HG03460 (cell line): Measurements from ENCODE around the gene SNCAIP.
"Not testable (repeated sequence)": the region's sequence is repeated elsewhere in the genome, so short reads cannot be mapped to it uniquely, and the experiment has no call there.

Experiments
- ATAC-seq: cut with Tn5 transposase; IDR thresholded peaks from one replicate; pipeline ENCODE4 v1.9.1; 2021; ENCODE audit not compliant: unreplicated experiment

The SNCAIP gene

GRCh38 chr5:122356855-122357254 lies 44.8 kb downstream of the SNCAIP start:
- no peak for ATAC-seq

GRCh38 chr5:122358372-122358979 lies 46.4 kb downstream of the SNCAIP start:
- ATAC-seq: no peak

- ATAC-seq: no peak
These were observed 50.3 kb downstream of the SNCAIP start for GRCh38 chr5:122362361-122362760.

- ATAC-seq: no peak
These were observed 51.6 kb downstream of the SNCAIP start for GRCh38 chr5:122363623-122364022.

- no peak for ATAC-seq
These were observed 54.5 kb downstream of the SNCAIP start for GRCh38 chr5:122366501-122366900.

- ATAC-seq: no peak
These were observed 55.4 kb downstream of the SNCAIP start for GRCh38 chr5:122367456-122367855.

- ATAC-seq: no peak
These were observed 56.6 kb downstream of the SNCAIP start for GRCh38 chr5:122368510-122369251.

GRCh38 chr5:122369253-122369815 lies 57.3 kb downstream of the SNCAIP start:
- no peak for ATAC-seq

- ATAC-seq: no peak
These were observed 59.6 kb downstream of the SNCAIP start for GRCh38 chr5:122371511-122372151.

GRCh38 chr5:122374110-122374509 lies 62.1 kb downstream of the SNCAIP start:
- ATAC-seq: no peak

- ATAC-seq: no peak
These were observed 63.8 kb downstream of the SNCAIP start for GRCh38 chr5:122375801-122376200.

- no peak for ATAC-seq
These were observed 64.2 kb downstream of the SNCAIP start for GRCh38 chr5:122376250-122376649.

GRCh38 chr5:122377026-122377425 lies 65.0 kb downstream of the SNCAIP start:
- no peak for ATAC-seq

- ATAC-seq: not testable (repeated sequence)
These were observed 70.9 kb downstream of the SNCAIP start for GRCh38 chr5:122382938-122383337.

GRCh38 chr5:122384739-122385235 lies 72.8 kb downstream of the SNCAIP start:
- ATAC-seq: no peak

GRCh38 chr5:122385286-122385685 lies 73.2 kb downstream of the SNCAIP start:
- ATAC-seq: no peak

- ATAC-seq: no peak
These were observed 73.8 kb downstream of the SNCAIP start for GRCh38 chr5:122385808-122386207.

GRCh38 chr5:122390154-122390553 lies 78.1 kb downstream of the SNCAIP start:
- no peak for ATAC-seq

GRCh38 chr5:122390694-122391093 lies 78.7 kb downstream of the SNCAIP start:
- ATAC-seq: no peak

- ATAC-seq: no peak
These were observed 79.6 kb downstream of the SNCAIP start for GRCh38 chr5:122391621-122392020.

GRCh38 chr5:122392224-122392623 lies 80.2 kb downstream of the SNCAIP start:
- no peak for ATAC-seq

GRCh38 chr5:122392824-122393223 lies 80.8 kb downstream of the SNCAIP start:
- ATAC-seq: no peak
